Chondrocyte (in vitro differentiated cells): ENCODE data around the gene SCAF8. TPM values are rescaled to one million over a fixed set of nuclear protein-coding genes. Genes with fewer than 3 reads are reported as not detected.

Experiments
- DNase-seq: peaks from one replicate; pipeline ENCODE4 v3.0.0; 2021; ENCODE audit warnings: mixed read lengths, low spot score
- H3K27ac Mint-ChIP-seq: one replicate; pipeline ENCODE4 v1.8.0; 2021; ENCODE audit warnings: mild to moderate bottlenecking, moderate library complexity, mixed read lengths; ENCODE audit not compliant: unreplicated experiment
- H3K27me3 Mint-ChIP-seq: 2 replicates; pipeline ENCODE4 v1.8.0; 2021; ENCODE audit warnings: low read depth, mixed read lengths
- H3K36me3 Mint-ChIP-seq: 2 replicates; pipeline ENCODE4 v1.8.0; 2021; ENCODE audit warnings: low read depth, mixed read lengths
- H3K4me1 Mint-ChIP-seq: 2 replicates; pipeline ENCODE4 v1.8.0; 2021; ENCODE audit warnings: low read depth, mild to moderate bottlenecking, mixed read lengths
- H3K4me3 Mint-ChIP-seq: one replicate; pipeline ENCODE4 v1.8.0; 2021; ENCODE audit warnings: mild to moderate bottlenecking, moderate library complexity, mixed read lengths; ENCODE audit not compliant: unreplicated experiment
- H3K9me3 Mint-ChIP-seq: 2 replicates; pipeline ENCODE4 v1.8.0; 2021; ENCODE audit warnings: low read depth, mixed read lengths
- total RNA-seq: library from RNA; stranded (reverse); gene quantifications from 3 replicates; pipeline ENCODE4 v1.2.1, GENCODE V29; 2021
- TF ChIP-seq, protein P1 (sequence below): fragments of 200-600 bp; sonication (generic); IDR thresholded peaks from 2 replicates; pipeline ENCODE4 v1.5.0; 2021; ENCODE audit warnings: antibody characterized with exemption, mild to moderate bottlenecking, moderate library complexity

Gene SCAF8
- total RNA-seq, 1 donor from 2014 or later: 36.3 TPM

DNA sequence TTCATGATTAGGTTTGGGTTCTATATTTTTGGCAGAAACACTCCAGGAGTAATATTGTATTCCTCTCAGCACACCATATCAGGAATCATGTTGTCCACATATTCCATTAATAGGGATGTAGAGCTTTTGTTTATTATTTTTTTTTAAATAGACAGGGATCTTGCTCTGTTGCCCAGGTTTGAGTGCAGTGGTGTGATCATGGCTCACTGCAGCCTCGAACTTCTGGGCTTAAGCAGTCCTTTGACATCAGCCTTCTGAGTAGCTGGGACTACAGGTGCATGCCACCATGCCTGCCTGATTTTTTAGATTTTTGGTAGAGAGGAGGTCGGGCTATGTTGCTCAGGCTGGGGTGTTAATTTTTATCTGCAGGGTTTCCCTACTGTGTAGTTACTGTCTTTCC lies 12.0 kb downstream of the SCAF8 start:
- Mint-ChIP-seq H3K4me3 (no peak overlapping the region), H3K36me3 (no peaks in the 10 kb centered on the region), H3K27me3 (no peaks in the 10 kb centered on the region), H3K27ac (no peak overlapping the region), H3K9me3 (no peaks in the 10 kb centered on the region), H3K4me1 (peaks cover 59% of the 10 kb centered on the region)
- TF ChIP-seq, protein P1, sequence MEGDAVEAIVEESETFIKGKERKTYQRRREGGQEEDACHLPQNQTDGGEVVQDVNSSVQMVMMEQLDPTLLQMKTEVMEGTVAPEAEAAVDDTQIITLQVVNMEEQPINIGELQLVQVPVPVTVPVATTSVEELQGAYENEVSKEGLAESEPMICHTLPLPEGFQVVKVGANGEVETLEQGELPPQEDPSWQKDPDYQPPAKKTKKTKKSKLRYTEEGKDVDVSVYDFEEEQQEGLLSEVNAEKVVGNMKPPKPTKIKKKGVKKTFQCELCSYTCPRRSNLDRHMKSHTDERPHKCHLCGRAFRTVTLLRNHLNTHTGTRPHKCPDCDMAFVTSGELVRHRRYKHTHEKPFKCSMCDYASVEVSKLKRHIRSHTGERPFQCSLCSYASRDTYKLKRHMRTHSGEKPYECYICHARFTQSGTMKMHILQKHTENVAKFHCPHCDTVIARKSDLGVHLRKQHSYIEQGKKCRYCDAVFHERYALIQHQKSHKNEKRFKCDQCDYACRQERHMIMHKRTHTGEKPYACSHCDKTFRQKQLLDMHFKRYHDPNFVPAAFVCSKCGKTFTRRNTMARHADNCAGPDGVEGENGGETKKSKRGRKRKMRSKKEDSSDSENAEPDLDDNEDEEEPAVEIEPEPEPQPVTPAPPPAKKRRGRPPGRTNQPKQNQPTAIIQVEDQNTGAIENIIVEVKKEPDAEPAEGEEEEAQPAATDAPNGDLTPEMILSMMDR: no peak
- no peak for DNase-seq

DNA sequence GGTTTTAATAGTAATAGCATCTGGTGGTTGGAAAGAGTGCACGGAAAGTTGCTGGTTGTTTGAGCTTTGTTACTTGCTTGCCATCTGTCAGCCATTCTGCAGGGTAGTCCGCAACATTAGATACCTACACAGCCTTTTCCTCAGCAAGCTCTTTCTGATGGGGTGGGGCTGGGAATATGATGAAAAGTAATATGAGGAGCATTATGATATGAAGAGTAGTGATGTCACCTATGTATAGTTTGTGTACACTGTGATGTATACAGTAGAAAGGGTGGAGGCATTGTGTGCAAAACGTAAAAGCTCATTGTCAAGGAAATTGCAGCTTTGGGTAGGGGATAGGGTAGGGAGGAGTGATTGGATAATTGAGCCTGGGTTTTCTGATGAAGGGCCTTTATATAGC lies 16.1 kb downstream of the SCAF8 start:
- Mint-ChIP-seq H3K36me3 (no peaks in the 10 kb centered on the region), H3K27me3 (no peaks in the 10 kb centered on the region), H3K27ac (no peak overlapping the region), H3K9me3 (no peaks in the 10 kb centered on the region), H3K4me1 (peaks cover 45% of the 10 kb centered on the region), H3K4me3 (no peak overlapping the region)
- no peak for DNase-seq
- TF ChIP-seq, protein P1: no peak

DNA sequence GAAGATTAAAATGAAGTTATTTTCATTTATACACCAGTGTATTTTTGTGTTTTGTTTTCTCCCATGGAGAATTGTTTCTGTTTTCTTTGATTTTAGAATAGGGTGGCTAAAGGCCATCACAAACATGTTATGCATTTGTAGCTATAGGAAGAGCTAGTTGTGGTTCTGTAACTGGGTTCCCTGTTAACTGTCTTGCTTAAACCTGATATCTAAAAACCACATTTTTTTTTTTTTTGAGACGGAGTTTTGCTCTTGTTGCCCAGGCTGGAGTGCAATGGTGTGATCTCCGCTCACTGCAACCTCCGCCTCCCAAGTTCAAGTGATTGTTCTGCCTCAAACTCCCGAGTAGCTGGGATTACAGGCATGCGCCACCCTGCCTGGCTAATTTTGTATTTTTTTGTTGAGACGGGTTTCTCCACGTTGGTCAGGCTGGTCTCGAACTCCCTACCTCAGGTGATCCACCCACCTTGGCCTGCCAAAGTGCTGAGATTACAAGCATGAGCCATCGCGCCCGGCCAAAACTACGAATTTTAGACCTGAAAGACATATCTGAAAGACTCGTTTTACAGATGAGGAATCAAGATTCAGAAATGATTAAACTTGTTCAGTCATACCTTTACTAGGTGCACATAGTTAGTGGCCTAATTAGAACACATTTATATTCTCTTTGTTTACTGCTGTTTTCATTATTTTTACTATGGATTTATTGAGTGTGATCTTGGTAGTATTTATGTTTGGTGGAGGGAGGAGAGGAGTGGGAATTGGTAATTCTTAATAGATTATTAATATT lies 18.0 kb downstream of the SCAF8 start:
- H3K27me3 Mint-ChIP-seq: no peaks in the 10 kb centered on the region
- no peak overlapping the region for H3K27ac Mint-ChIP-seq
- DNase-seq: no peak
- H3K4me3 Mint-ChIP-seq: no peak overlapping the region
- no peaks in the 10 kb centered on the region for H3K9me3 Mint-ChIP-seq
- H3K36me3 Mint-ChIP-seq: no peaks in the 10 kb centered on the region
- peaks cover 41% of the 10 kb centered on the region for H3K4me1 Mint-ChIP-seq
- TF ChIP-seq, protein P1: no peak

GRCh38 chr6:154752022-154752421 lies 18.8 kb downstream of the SCAF8 start:
- H3K36me3 Mint-ChIP-seq: no peaks in the 10 kb centered on the region
- TF ChIP-seq, protein P1: no peak
- H3K4me1 Mint-ChIP-seq: peaks cover 41% of the 10 kb centered on the region
- no peak overlapping the region for H3K27ac Mint-ChIP-seq
- no peak for DNase-seq
- H3K9me3 Mint-ChIP-seq: no peaks in the 10 kb centered on the region
- H3K4me3 Mint-ChIP-seq: no peak overlapping the region
- H3K27me3 Mint-ChIP-seq: no peaks in the 10 kb centered on the region

- no peak for DNase-seq
- Mint-ChIP-seq H3K4me1 (peaks cover 48% of the 10 kb centered on the region), H3K9me3 (no peaks in the 10 kb centered on the region), H3K27me3 (no peaks in the 10 kb centered on the region), H3K4me3 (no peak overlapping the region), H3K27ac (peak overlapping the region; percentile 77), H3K36me3 (no peaks in the 10 kb centered on the region)
- TF ChIP-seq, protein P1: no peak
Measured at GRCh38 chr6:154754152-154754551, 20.9 kb downstream of the SCAF8 start.
